ENCODE results near the gene CASKIN2.

CASKIN2 gene

DNA sequence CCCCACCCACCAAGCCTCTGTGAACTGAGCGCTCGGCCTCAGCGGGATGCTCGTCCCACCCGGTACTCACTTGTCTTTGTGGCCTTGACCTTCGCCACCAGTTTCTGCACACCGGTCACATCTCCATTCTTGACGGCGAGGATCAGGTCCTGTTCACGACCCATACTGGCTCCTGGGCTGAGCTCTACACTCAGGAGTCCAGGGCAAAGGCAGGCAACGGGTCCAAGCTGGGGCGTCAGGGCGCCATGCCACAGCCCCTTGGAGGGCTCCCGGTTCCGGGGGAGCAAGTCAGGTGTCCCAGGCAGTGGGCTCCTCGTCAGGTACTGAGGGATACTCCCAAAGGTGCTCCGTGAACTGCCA, 1.7 kb downstream of the CASKIN2 start:
- no peak overlapping the region for H3K4me3 ChIP-seq (ENCODE audit: low read depth, low read length)
- TF ChIP-seq, protein P1, sequence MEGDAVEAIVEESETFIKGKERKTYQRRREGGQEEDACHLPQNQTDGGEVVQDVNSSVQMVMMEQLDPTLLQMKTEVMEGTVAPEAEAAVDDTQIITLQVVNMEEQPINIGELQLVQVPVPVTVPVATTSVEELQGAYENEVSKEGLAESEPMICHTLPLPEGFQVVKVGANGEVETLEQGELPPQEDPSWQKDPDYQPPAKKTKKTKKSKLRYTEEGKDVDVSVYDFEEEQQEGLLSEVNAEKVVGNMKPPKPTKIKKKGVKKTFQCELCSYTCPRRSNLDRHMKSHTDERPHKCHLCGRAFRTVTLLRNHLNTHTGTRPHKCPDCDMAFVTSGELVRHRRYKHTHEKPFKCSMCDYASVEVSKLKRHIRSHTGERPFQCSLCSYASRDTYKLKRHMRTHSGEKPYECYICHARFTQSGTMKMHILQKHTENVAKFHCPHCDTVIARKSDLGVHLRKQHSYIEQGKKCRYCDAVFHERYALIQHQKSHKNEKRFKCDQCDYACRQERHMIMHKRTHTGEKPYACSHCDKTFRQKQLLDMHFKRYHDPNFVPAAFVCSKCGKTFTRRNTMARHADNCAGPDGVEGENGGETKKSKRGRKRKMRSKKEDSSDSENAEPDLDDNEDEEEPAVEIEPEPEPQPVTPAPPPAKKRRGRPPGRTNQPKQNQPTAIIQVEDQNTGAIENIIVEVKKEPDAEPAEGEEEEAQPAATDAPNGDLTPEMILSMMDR (IDR thresholded peaks at IDR 0.05; ENCODE audit: borderline replicate concordance, insufficient read depth, low read depth, low read length): no peak

DNA sequence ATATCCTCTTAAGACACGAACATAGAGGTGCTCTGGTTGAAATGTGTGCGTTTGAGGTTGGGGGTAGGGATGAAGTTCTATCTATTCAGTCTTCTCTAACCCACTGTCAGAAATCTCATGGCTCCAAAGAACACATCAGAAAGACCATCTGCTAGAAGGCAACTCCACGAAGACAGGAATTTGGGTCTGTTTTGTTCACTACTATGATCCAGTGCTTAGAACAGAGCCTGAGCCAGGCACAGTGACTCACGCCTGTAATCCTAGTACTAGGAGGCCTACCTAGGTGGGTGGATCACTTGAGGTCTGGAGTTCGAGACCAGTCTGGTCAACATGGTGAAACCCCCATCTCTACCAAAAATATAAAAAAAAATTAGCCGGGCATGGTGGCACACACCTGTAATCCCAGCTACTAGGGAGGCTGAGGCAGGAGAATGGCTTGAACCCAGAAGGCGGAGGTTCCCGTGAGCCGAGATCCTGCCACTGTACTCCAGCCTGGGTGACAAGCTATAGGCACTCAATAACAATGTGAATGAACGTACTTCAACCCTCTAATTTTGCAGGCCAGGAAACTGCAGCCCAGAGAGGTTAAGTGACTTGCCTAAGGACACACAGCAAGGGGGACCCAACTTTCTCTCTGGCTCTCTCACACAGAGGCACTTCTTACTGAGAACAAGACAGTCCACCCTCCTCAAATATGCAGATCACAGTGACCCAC, 2.3 kb downstream of the CASKIN2 start:
- TF ChIP-seq, protein P1 (IDR thresholded peaks at IDR 0.05; ENCODE audit: borderline replicate concordance, insufficient read depth, low read depth, low read length): no peak
- H3K4me3 ChIP-seq (ENCODE audit: low read depth, low read length): no peak overlapping the region

- TF ChIP-seq, protein P1 (IDR thresholded peaks at IDR 0.05; ENCODE audit: borderline replicate concordance, insufficient read depth, low read depth, low read length): no peak
- H3K4me3 ChIP-seq (ENCODE audit: low read depth, low read length): no peak overlapping the region
These were observed 3.4 kb downstream of the CASKIN2 start for GRCh38 chr17:75511610-75512575.

DNA sequence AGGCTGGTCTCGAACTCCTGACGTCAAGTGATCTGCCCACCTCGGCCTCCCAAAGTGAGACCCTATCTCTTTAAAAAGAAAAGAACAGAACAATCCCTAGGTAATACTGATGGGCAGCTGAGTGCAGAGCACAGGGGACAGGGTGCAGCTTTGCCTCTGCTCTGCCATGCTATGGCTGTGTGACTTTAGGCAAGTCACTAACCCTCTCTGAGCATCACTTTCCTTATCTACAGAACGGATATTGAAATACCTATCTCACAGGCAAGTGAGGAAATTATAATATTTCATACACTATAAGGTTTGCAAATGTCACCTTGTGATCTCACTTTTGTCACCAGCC, 4.1 kb downstream of the CASKIN2 start:
- H3K4me3 ChIP-seq (ENCODE audit: low read depth, low read length): no peak overlapping the region
- TF ChIP-seq, protein P1 (IDR thresholded peaks at IDR 0.05; ENCODE audit: borderline replicate concordance, insufficient read depth, low read depth, low read length): no peak

DNA sequence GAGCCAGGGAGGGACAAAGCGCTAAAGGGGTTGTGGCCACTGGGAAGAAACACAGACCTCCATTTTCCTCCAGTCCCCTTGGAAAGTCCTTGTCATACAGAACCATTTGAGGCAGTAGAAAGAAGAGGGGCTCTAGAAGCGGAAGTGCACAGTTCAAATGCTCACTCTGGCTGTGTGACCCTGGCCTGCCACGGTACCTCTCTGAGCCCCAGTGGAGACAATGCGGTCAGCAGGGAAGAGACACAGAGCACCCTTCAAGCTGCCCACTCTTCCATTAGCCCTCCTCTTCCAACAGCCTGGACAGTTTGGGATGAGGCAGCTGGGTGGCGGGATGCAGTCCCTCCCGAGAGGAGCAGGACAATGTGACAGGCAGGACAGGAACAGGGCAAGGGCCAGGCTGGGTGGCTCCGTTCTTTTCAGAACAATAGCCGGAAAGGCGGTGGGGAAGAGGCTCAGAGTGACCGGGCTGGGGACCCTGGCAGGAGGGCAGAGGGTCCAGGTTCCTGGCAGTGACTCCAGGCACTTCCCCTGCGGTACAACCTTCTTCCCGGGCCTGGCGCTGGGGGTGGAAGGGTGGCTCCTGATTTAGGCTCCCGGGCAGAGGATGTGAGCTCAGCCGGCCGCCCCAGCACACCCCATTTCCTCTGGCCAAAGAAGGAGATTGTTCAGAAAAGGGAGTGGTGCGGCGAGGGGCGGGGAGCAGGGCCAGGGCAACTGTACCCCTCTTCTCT, 5.6 kb downstream of the CASKIN2 start:
- TF ChIP-seq, protein P1 (IDR thresholded peaks at IDR 0.05; ENCODE audit: borderline replicate concordance, insufficient read depth, low read depth, low read length): no peak
- no peak overlapping the region for H3K4me3 ChIP-seq (ENCODE audit: low read depth, low read length)

DNA sequence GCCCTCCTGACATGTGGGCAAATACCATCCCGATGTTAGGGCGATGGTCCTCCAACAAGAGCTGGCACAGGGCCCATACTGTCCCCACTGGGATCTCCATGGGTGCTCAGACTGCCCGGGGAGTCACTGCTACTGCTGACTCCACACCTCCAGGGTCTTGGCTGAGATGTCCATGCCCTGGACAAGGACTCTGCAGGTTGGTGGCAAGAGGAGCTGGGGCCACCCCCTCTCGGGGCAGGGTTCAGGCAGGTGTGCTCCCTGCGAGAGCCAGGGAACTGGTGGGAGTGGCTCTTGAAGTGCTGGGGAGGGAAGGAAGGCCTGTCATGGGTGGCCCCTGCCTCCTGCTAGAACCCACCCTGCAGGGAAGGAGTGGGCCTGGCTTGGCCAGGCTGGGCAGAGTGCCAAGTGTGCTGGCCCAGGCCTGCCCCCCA, 6.4 kb downstream of the CASKIN2 start:
- no peak overlapping the region for H3K4me3 ChIP-seq (ENCODE audit: low read depth, low read length)
- TF ChIP-seq, protein P1 (IDR thresholded peaks at IDR 0.05; ENCODE audit: borderline replicate concordance, insufficient read depth, low read depth, low read length): no peak

Measured in GM12875 (cell line).